M059J (cell line): ENCODE measurements around the gene MYO1B. TPM values are rescaled to one million over a fixed set of nuclear protein-coding genes. Genes with fewer than 3 reads are reported as not detected.

Source experiments
- DNase-seq: peaks from one replicate; pipeline ENCODE4 v3.0.0-alpha.2; 2012; ENCODE audit warnings: low read depth
- total RNA-seq: library from RNA; depleted of rRNA; stranded (reverse); fragments of >200 nt; shearing (Covaris generic); gene quantifications from 2 replicates; pipeline ENCODE4 v1.2.3, GENCODE V29; 2014

MYO1B gene
- total RNA-seq, 1 experiment from 2014 or later = 26.2 TPM

GRCh38 chr2:191258996-191259395 lies 13.8 kb downstream of the MYO1B start:
- no peak for DNase-seq

- no peak for DNase-seq
Observed at GRCh38 chr2:191262436-191262835, 17.2 kb downstream of the MYO1B start.

- DNase-seq = no peak
Observed at GRCh38 chr2:191263050-191263449, 17.8 kb downstream of the MYO1B start.

GRCh38 chr2:191264647-191265081 lies 19.5 kb downstream of the MYO1B start:
- DNase-seq = peak; percentile 86

GRCh38 chr2:191265311-191266170 lies 20.3 kb downstream of the MYO1B start:
- peak; percentile 59 for DNase-seq

- DNase-seq = no peak
Observed at GRCh38 chr2:191266201-191266600, 21.0 kb downstream of the MYO1B start.

- no peak for DNase-seq
Observed at GRCh38 chr2:191268596-191268995, 23.4 kb downstream of the MYO1B start.

GRCh38 chr2:191270306-191271161 lies 25.3 kb downstream of the MYO1B start:
- DNase-seq = no peak

- no peak for DNase-seq
Observed at GRCh38 chr2:191272064-191272463, 26.9 kb downstream of the MYO1B start.

- DNase-seq = no peak
Observed at GRCh38 chr2:191274413-191274815, 29.2 kb downstream of the MYO1B start.

GRCh38 chr2:191276792-191277465 lies 31.7 kb downstream of the MYO1B start:
- DNase-seq = no peak

GRCh38 chr2:191280290-191280689 lies 35.1 kb downstream of the MYO1B start:
- DNase-seq = no peak

GRCh38 chr2:191280834-191281756 lies 35.9 kb downstream of the MYO1B start:
- DNase-seq = no peak

- no peak for DNase-seq
Observed at GRCh38 chr2:191285252-191285651, 40.0 kb downstream of the MYO1B start.

GRCh38 chr2:191287820-191288219 lies 42.6 kb downstream of the MYO1B start:
- no peak for DNase-seq

- DNase-seq = no peak
Observed at GRCh38 chr2:191289049-191289448, 43.8 kb downstream of the MYO1B start.

GRCh38 chr2:191291471-191291870 lies 46.3 kb downstream of the MYO1B start:
- DNase-seq = no peak

- no peak for DNase-seq
Observed at GRCh38 chr2:191292869-191293268, 47.7 kb downstream of the MYO1B start.

- no peak for DNase-seq
Observed at GRCh38 chr2:191295088-191295487, 49.9 kb downstream of the MYO1B start.

- no peak for DNase-seq
Observed at GRCh38 chr2:191296083-191297006, 51.1 kb downstream of the MYO1B start.
